IMR-90 (cell line): ENCODE data around the gene OAF. TPM values are rescaled to one million over a fixed set of nuclear protein-coding genes. Genes with fewer than 3 reads are reported as not detected.
A peak's percentile ranks its signal among the peaks of the same experiment; 100 is the strongest.

Experiments
- ATAC-seq: fragments of 200-7000 bp; cut with Tn5 transposase; 2 replicates; pipeline ENCODE4 v1.9.1; 2020; ENCODE audit warnings: low read depth, mild to moderate bottlenecking, moderate library complexity
- BruUV-seq: library from RNA; stranded (reverse); fragments of 400-500 nt; replicated peaks from 2 replicates; lab custom pipeline; 2021; lab: Mats Ljungman, UMichigan
- CTCF ChIA-PET: fragments of 300-600 bp; formaldehyde crosslinking; extraction: SDS; loops from one replicate; lab custom pipeline; 2021; ENCODE audit warnings: antibody characterized with exemption; lab: Yijun Ruan, JAX
- POLR2A ChIA-PET: fragments of 300-600 bp; sonication (Branson Sonifier 250); formaldehyde crosslinking; loops from one replicate; lab custom pipeline; 2022; ENCODE audit warnings: antibody characterized with exemption; ENCODE audit not compliant: unreplicated experiment; lab: Charles Lee
- DNase-seq: peaks from one replicate; pipeline ENCODE4 v3.0.0; 2013
- H2AFZ ChIP-seq: replicated peaks from 2 replicates; pipeline ENCODE3; 2013; ENCODE audit warnings: low read length, mild to moderate bottlenecking; ENCODE audit not compliant: poor library complexity
- H2AK5ac ChIP-seq: 2 replicates; pipeline ENCODE4 v1.6.1; 2013; ENCODE audit warnings: low read depth, low read length, inconsistent platforms
- H2AK9ac ChIP-seq: replicated peaks from 2 replicates; pipeline ENCODE3; 2013; ENCODE audit warnings: mild to moderate bottlenecking, low read depth, low read length, moderate library complexity; ENCODE audit not compliant: poor library complexity
- H2BK120ac ChIP-seq: 2 replicates; pipeline ENCODE4 v1.6.1; 2013; ENCODE audit warnings: low read depth, low read length, inconsistent platforms
- H2BK15ac ChIP-seq: 3 replicates; pipeline ENCODE4 v1.6.1; 2013; ENCODE audit warnings: low read depth, low read length, inconsistent platforms
- H2BK20ac ChIP-seq: 2 replicates; pipeline ENCODE4 v1.6.1; 2013; ENCODE audit warnings: low read depth, mild to moderate bottlenecking, inconsistent platforms, low read length, moderate library complexity
- H2BK5ac ChIP-seq: 2 replicates; pipeline ENCODE4 v1.6.1; 2013; ENCODE audit warnings: mild to moderate bottlenecking, low read depth, low read length, inconsistent platforms; ENCODE audit not compliant: poor library complexity, severe bottlenecking
- H3K14ac ChIP-seq: replicated peaks from 2 replicates; pipeline ENCODE4 v1.6.1; 2013; ENCODE audit warnings: low read depth, low read length, inconsistent platforms
- H3K18ac ChIP-seq: 2 replicates; pipeline ENCODE4 v1.6.1; 2013; ENCODE audit warnings: low read depth, low read length, control low read depth
- H3K23ac ChIP-seq: 2 replicates; pipeline ENCODE4 v1.6.1; 2013; ENCODE audit warnings: low read depth, low read length, inconsistent platforms
- H3K27ac ChIP-seq: 2 replicates; pipeline ENCODE4 v1.5.1; 2013; ENCODE audit warnings: mild to moderate bottlenecking, control low read depth, low read length; ENCODE audit not compliant: insufficient read depth
- H3K27me3 ChIP-seq: 2 replicates; pipeline ENCODE4 v1.6.1; 2013; ENCODE audit warnings: low read length; ENCODE audit not compliant: control insufficient read depth, insufficient read depth
- H3K36me3 ChIP-seq: 2 replicates; pipeline ENCODE4 v1.6.1; 2013; ENCODE audit warnings: low read length, mixed read lengths; ENCODE audit not compliant: control insufficient read depth, insufficient read depth
- H3K4ac ChIP-seq: 2 replicates; pipeline ENCODE4 v1.6.1; 2013; ENCODE audit warnings: low read depth, low read length, inconsistent platforms
- H3K4me1 ChIP-seq: 2 replicates; pipeline ENCODE4 v1.6.1; 2013; ENCODE audit warnings: low read length, mixed read lengths; ENCODE audit not compliant: control insufficient read depth, insufficient read depth
- H3K4me2 ChIP-seq: 2 replicates; pipeline ENCODE4 v1.6.1; 2013; ENCODE audit warnings: low read depth, mild to moderate bottlenecking, control low read depth, low read length, moderate library complexity
- H3K4me3 ChIP-seq: 2 replicates; pipeline ENCODE4 v1.5.1; 2013; ENCODE audit warnings: low read depth, mild to moderate bottlenecking, control low read depth, low read length, moderate library complexity; ENCODE audit not compliant: insufficient read depth
- H3K56ac ChIP-seq: 2 replicates; pipeline ENCODE4 v1.6.1; 2013; ENCODE audit warnings: low read length, inconsistent platforms; ENCODE audit not compliant: insufficient read depth; ENCODE audit errors: extremely low read depth
- H3K79me1 ChIP-seq, 2 experiments: 2 replicates each; pipeline ENCODE4 v1.6.1; 2013; ENCODE audit warnings: low read length in 2 of 2, inconsistent platforms in 1 of 2, low read depth in 1 of 2
- H3K9ac ChIP-seq: 2 replicates; pipeline ENCODE4 v1.6.1; 2013; ENCODE audit warnings: low read depth, low read length, control low read depth
- H3K9me1 ChIP-seq: 2 replicates; pipeline ENCODE4 v1.6.1; 2013; ENCODE audit warnings: low read length, inconsistent platforms; ENCODE audit not compliant: insufficient read depth
- H3K9me3 ChIP-seq: 2 replicates; pipeline ENCODE4 v1.6.1; 2013; ENCODE audit warnings: low read length; ENCODE audit not compliant: control insufficient read depth, insufficient read depth
- H4K20me1 ChIP-seq: 2 replicates; pipeline ENCODE4 v1.6.1; 2013; ENCODE audit warnings: low read length, inconsistent platforms; ENCODE audit not compliant: insufficient read depth
- H4K5ac ChIP-seq: 2 replicates; pipeline ENCODE4 v1.6.1; 2013; ENCODE audit warnings: mild to moderate bottlenecking, low read depth, low read length, control low read depth
- H4K8ac ChIP-seq, 2 experiments: 2 replicates each; pipeline ENCODE4 v1.6.1; 2013; ENCODE audit warnings: low read depth in 2 of 2, low read length in 2 of 2, control low read depth in 1 of 2, inconsistent platforms in 1 of 2
- H4K91ac ChIP-seq: 2 replicates; pipeline ENCODE4 v1.6.1; 2013; ENCODE audit warnings: low read depth, low read length, inconsistent platforms; ENCODE audit not compliant: insufficient read depth
- CEBPB ChIP-seq: IDR thresholded peaks from 2 replicates; pipeline ENCODE4 v1.6.1; 2012; ENCODE audit warnings: low read depth, low read length, improper control_type of control experiment
- CHD1 ChIP-seq: IDR thresholded peaks from 2 replicates; pipeline ENCODE4 v1.6.1; 2012; ENCODE audit warnings: low read depth, low read length, improper control_type of control experiment
- WGBS, 2 experiments: methylation state at CpG; one replicate each; pipeline versions ENCODE4 v1.1.5 to v1.1.7; 2013; ENCODE audit warnings: missing lambda C conversion rate in 2 of 2; ENCODE audit not compliant: insufficient read length in 1 of 2; ENCODE audit errors: extremely low coverage in 2 of 2; 5-methylcytosine and 5-hydroxymethylcytosine counted together
- dilution Hi-C: fragments of 300-500 bp; cut with HindIII; formaldehyde crosslinking; loops from one replicate; pipeline ENCODE4 v1.14.3; 2018; ENCODE audit warnings: low sequenced_read_pairs; ENCODE audit not compliant: unreplicated experiment
- in situ Hi-C: fragments of 300-500 bp; cut with MboI; formaldehyde crosslinking; loops from 3 replicates; pipeline ENCODE4 v1.14.3; 2019; ENCODE audit warnings: low sequenced_read_pairs, inconsistent platforms, mixed read lengths
- intact Hi-C: fragments of 100-400 bp; cut with micrococcal nuclease; formaldehyde crosslinking; loops from 2 replicates; pipeline ENCODE4 v1.10.0; 2022
- polyA plus RNA-seq, 3 experiments: library from polyadenylated mRNA; depleted of rRNA; stranded (reverse); fragments of >200 nt; gene quantifications; 2 replicates each; pipeline ENCODE4 v1.2.3, GENCODE V29; 2012; ENCODE audit warnings: low replicate concordance in 1 of 3
- total RNA-seq: library from RNA; depleted of rRNA; stranded (reverse); fragments of >200 nt; gene quantifications from 2 replicates; pipeline ENCODE4 v1.2.3, GENCODE V29; 2012

The OAF gene
- total and polyA plus RNA-seq, 2 of the 4 experiments (the other 2 are of a cell fraction), result 9.9 to 42.0 TPM

DNA sequence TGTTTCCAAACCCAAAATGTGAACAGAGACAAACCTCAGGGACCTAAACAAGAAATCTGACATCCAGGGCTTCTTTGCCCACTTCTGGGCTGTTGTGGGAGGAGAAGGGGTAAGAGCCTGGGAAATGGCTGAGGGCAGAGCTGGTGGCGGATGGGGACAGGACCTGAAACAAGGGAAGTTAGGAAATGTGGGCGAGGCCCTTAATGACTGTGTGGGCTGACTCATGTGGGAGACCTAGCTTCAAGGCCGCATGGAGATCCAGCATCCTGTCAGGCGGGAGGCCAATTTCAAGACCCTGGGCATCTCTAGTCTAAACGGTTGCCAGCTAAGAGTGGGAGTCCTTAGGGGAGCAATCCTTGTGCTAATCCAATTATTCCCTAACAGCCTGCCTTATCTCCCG is 2.1 kb upstream of the OAF start:
- dilution Hi-C loops (no loop called here), intact Hi-C loops (no loop called here), in situ Hi-C loops (no loop called here)
- no CpG with 5 or more reads among the region's 6 CpGs for WGBS, 2 experiments
- Histone ChIP-seq H3K4ac (peak overlapping the region; percentile 45), H3K4me1 (peaks cover 15% of the 10 kb centered on the region), H3K9me1 (peaks cover 13% of the 10 kb centered on the region), H3K23ac (no peak overlapping the region), H4K8ac (peak overlapping the region in 1 of 2 experiments; percentile 72; a peak in 2 of 4 replicates), H2AFZ (peak overlapping the region; percentile 82), H2BK120ac (peak overlapping the region; percentile 82; the same call in 1 of the 2 replicates), H3K79me1 (peaks cover 13 to 31% of the 10 kb centered on the region in 2 experiments; a peak in 3 of 4 replicates), H3K4me3 (no peak overlapping the region), H2BK20ac (peak overlapping the region; percentile 64; the same call in 1 of the 2 replicates), H3K4me2 (no peak overlapping the region), H4K20me1 (no peaks in the 10 kb centered on the region), H2AK9ac (peak overlapping the region; percentile 47), H4K5ac (no peak overlapping the region), H3K56ac (peak overlapping the region; percentile 17; the same call in 1 of the 2 replicates), H3K18ac (no peak overlapping the region), H3K9me3 (no peaks in the 10 kb centered on the region), H2BK15ac (peak overlapping the region; percentile 73; the same call in 2 of the 3 replicates), H3K9ac (no peak overlapping the region), H3K27me3 (no peaks in the 10 kb centered on the region), H2AK5ac (no peak overlapping the region; the same call in 1 of the 2 replicates), H3K36me3 (no peaks in the 10 kb centered on the region), H4K91ac (peak overlapping the region; percentile 45; the same call in 1 of the 2 replicates), H3K14ac (peak overlapping the region; percentile 71; the same call in 1 of the 2 replicates), H3K27ac (no peak overlapping the region), H2BK5ac (no peak overlapping the region)
- BruUV-seq, result no TSS peak
- CTCF ChIA-PET, result no interaction called here
- POLR2A ChIA-PET, result no interaction called here
- DNase-seq (peak; percentile 75), ATAC-seq (no peak)
- no peak for TF ChIP-seq CHD1
- TF ChIP-seq CEBPB, result peak; percentile 58
